ENCODE data around the gene WFIKKN2. TPM values are rescaled to one million over a fixed set of nuclear protein-coding genes. Genes with fewer than 3 reads are reported as not detected.
A peak's percentile ranks its signal among the peaks of the same experiment; 100 is the strongest.

WFIKKN2 gene
- total RNA-seq, 1 experiment from 2014 or later: not detected

DNA sequence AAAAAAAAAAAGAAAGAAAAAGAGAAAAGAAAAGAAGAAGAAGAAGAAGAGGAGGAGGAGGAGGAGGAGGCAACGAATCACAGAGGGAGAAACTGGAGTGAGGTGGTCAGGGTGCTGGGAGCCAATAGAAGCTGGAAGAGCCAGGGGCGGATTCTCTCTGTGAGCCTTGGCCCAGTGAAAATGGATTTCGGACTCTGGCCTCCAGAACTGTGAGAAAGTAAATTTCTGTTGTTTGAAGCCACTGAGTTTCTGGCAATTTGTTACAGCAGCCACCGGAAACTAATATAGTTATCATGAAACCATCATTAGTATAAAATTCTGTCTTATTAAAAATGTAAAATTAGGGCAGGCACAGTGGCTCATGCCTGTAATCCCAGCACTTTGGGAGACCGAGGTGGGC lies 27.7 kb upstream of the WFIKKN2 start:
- no peak for DNase-seq (ENCODE audit: low read depth)

DNA sequence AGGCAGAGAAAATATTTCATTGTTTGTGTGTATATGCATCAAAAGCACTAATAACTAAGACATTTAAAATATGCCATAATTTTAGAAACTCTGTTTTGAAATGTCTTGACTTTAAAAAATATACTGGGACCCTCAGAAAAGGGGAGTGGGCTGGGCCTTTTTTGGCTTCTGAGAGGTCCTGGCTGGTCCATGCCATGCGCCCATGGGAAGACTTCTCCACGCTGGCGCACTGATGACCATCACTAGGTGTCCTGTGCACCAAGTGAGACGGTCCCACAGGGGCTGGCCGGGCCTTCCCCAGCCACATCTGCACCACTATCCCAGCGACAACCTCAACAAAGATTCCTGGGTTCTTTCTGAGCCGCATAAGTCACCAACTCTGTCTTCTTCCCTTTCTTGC lies 27.0 kb upstream of the WFIKKN2 start:
- DNase-seq (ENCODE audit: low read depth): no peak

DNA sequence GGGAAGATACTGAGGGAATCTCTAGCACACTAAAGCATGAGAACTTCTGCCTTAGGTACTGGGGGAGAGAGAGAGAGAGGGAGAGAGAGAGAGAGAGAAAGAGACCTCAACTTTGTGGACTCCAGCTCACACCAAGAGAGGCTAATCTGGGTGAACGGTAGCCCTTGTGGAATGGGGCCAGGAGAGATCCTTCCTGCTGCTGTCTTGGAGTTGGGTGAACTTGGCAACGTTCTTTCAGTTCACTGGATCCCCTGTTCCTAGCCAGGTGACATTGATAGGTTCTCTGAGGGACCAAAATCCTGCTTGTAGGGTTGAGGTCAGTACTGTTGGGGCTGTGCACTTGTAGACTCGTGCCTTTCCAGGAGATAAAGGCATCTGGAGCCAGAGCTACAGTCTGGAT lies 26.5 kb upstream of the WFIKKN2 start:
- no peak for DNase-seq (ENCODE audit: low read depth)

DNA sequence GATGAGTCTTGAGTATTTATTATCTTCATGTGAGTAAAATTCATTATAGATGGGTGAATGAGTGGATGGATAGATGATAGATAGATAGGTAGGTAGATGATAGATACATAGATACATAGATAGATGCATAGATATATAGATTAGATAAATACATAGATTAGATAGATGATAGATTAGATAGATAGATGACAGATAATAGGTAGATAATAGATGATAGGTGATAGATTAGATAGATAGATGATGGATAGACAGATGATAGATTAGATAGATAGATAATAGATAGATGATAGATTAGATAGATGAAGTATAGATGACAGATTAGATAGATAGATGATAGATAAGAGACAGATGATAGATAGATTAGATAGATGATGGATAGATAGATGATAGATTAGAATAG lies 21.8 kb upstream of the WFIKKN2 start:
- no peak for DNase-seq (ENCODE audit: low read depth)

DNA sequence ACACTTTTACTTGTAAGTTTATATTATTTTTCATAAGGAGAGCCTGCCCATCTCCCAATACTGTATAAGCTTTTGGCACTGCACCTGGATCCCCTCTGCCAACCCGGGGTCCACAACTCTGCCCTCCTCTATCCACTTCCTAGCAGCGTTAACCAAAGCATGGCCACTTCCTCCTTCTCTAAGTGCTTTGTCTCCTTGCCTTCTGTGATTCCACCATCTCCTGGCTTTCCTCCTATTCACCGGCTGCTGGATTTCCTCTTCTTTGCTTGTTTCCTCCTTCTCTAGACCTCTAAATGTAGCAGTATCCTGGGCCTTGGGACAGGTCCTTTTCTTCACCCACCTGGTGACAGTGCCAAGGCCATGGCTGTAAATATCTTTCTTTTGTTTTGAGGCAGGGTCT lies 20.0 kb upstream of the WFIKKN2 start:
- DNase-seq (ENCODE audit: low read depth): no peak

DNA sequence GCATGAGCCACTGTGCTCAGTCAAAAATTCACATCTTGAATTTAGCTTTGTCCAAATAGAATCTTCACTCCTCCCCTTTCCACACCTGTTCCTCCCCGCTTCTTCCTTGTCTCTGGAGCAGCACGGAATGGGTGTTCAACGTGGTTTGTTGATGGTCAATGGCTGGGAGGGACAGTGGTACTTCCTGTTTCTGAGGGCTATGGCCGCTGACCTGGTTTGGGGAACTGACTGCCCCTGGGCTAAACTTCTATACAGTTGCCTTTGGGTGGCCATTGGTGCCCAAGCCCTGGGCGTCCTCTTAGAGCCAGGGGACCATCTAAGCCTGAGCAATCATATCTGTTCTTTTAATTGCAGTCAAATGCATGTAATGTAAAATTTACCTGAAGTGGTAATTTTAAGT lies 19.1 kb upstream of the WFIKKN2 start:
- no peak for DNase-seq (ENCODE audit: low read depth)

DNA sequence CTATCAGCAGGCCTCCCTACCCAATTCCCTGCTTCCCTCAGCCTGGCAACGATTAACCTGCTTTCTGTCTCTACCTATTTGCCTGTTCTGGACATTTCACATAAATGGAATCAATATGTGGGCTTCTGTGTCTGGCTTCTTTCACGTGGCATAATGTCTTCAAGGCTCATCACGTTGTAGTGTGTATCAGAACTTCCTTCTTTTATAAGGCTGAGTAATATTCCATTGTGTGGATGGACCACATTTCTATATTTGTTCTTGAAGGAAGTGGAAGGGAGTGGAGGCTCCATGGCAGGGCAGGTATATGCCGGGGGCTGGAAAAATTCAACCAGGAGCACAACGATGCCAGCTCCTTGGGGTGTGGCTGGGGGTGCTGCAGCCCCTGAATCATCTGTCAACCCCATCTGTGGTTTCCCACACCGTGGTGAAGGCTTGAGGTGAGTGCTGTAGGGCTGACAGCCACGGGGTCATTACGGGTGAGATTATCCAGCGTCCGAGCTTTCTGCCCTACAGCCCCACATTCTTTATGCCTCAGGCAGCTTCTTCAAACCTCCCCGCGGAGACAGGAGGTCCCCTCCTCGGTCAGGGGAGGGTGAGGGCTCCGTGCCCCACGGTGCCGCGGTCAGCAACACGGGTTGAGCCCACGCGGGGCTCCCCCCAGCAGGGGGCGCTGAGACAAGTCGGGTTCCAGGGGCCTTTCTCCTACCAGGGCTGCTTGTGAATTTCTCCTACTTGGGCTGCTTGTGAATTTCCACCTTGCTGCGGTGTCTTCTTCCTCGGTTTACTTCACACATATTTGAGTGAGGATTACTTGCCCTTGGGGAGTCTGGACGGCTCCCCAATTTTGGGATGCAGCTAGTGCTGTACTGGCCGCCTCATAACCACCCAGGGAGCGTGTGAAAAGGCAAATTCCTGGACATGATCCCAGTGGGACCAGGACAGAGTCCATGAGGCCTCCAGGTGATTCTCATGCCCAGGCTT lies 18.3 kb upstream of the WFIKKN2 start:
- DNase-seq (ENCODE audit: low read depth): no peak

DNA sequence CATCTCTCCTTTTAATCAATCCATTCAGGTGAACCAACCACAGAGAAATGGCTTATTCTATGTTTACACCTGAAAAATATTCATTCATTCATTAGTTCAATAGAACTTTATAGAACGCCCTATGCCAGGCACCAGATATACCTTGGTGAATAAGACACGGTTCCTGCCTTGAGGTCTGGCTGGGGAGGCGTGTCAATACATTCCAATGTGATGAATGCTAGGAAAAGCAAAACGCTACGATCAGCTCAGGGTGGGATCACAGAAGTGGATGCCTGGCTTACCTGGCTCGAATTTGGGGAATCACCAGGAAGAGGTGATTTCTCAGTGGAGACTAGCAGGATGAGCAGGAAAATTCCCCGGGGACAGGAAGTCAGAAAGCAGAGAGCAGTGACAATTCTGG lies 17.5 kb upstream of the WFIKKN2 start:
- peak; percentile 53 for DNase-seq (ENCODE audit: low read depth)

DNA sequence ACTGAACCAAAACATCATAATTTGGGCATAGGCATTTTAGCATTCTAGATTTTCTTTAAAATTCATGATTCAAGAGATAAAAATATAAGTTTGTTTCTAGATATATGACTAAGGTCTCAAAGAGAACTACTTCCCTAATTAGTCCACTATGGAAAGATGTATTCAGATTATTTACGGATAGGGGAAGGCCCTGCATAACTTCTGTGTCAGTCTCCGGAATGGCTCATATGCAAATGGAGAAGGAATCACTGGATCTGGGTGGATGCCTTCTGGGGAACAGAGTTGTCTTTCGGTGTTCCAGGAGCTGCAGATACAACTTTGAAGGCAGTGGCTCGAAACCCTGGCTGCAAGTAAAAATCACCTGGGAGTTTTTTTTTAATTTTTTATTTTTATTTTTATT lies 17.1 kb upstream of the WFIKKN2 start:
- DNase-seq (ENCODE audit: low read depth): no peak

DNA sequence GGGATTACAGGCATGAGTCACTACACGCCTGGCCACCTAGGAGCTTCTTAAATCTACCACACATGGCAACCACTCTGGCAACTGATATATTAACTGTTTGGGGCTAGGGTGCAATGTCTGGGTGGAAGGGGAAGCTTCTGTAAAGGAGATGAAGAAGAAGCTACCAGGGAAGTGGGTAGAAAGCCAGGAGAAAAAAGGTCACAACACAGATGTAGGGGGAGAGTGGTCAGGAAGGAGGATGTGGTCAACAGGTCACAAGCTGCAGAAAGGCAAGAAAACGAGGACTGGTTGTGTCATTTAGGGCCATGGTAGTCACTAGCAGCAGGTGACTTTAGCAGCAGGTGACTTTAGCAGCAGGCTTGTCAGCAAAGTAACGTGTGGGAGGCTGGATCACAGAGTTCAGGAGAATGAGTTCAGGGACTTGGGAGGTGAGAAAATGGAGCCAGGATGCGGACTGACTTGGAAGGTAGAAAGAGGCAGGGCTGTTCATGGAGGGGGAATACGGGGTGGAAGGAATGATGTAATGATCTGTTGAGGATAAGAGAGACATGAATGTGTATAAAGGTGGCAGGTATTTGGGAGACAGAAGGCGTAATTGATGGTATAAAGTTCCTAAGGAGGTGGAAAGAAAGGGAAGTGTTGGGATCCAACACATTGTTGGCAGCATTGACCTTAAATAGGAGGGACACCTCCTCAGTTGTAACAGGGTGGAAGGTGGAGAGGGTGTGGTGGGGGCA lies 16.3 kb upstream of the WFIKKN2 start:
- DNase-seq (ENCODE audit: low read depth): peak; percentile 8

DNA sequence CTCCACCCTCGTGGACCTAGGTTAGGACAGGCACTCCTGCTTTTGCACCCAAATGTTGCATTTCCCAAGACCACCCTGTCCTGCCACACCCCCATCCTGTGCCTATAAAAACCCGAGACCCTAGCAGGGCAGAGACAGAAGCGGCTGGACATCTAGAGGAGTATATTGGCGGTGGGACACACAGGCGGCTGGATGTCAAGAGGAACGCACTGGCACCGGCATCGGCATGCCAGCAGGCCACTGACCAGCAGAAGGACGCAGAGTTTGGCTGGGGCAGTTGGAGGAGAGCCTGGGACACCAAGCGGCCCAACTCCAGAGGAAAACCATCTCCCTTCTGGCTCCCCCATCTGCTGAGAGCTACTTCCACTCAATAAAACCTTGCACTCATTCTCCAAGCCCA lies 14.7 kb upstream of the WFIKKN2 start:
- DNase-seq (ENCODE audit: low read depth): no peak

DNA sequence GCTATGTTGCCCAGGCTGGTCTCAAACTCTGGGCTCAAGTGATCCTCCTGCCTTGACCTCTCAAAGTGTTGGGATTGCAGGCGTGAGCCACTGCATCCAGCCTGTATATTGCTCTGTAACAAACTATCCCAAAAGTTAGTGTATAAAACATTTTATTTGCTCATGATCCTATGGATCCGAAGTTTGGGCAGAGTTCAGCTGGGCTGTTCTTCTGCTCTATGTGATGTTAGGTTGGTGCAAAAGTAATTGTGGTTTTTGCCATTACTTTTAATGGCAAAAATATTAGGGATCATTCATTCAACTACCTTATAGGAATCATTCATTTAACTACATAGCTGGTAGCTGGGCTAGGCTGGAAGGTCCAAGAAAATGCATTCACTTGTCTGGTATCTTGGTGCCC lies 12.8 kb upstream of the WFIKKN2 start:
- no peak for DNase-seq (ENCODE audit: low read depth)

DNA sequence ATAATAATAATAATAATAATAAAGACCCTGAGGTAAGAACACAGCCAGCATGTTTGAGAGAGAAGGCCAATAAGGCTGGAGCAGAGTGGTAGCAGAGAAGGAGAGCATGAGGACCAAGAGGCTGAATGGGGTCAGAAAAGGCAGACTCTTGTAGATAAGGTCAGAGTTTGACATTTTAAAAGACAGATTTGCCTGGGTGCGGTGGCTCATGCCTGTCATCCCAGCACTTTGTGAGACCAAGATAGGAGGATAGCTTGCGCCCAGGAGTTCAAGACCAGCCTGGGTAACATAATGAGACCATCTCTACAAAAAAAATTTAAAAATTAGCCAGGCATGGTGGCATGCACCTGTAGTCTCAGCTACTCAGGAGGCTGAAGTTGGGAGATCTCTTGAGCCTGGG lies 11.0 kb upstream of the WFIKKN2 start:
- no peak for DNase-seq (ENCODE audit: low read depth)

DNA sequence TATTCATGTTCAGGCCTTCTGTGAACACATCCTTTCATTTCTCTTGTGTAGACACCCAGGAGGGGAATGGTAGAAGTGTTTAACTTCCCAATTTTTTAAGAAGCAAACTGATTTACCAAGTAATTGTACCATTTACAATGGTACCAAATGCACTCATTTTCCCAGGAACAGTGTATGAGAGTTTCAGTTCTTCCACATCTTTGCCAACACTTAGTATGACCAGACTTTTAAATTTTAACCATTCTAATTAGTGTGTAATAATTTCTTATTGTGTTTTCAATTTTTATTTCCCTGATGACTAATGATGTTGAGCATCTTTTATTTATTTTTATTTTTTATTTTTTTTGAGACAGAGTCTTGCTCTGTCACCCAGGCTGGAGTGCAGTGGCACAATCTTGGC lies 10.2 kb upstream of the WFIKKN2 start:
- DNase-seq (ENCODE audit: low read depth): no peak

DNA sequence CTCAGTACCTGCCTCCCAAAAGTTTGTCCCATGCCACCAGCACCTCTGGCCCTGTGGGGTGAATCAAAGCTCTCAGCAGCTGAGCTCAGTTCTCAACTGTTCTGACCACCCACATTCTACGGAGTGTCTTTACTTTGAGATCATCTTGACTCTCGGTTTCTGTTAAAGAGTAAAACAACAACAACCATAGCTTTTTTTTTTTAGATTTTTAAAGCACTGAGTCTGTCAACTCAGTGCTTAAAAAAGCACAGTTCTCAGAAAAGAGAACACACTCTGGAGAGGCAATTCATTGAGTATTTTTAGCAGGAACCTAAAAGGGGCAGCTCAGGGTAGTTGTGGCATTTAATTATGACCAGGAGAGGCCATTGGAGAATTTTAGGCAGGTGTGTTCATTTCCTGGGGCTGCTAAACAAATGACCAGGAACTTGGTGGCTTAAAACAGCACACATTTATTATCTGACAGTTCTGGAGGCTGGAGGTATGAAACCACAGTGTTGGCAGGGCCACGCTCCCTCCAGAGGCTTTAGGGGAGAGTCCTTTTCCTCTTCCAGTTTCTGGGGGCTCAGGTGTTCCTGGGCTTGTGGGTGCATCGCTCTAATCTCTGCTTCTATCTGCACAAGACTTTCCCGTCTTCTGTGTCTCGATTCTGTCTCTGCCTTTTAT lies 6.7 kb upstream of the WFIKKN2 start:
- DNase-seq (ENCODE audit: low read depth): no peak

DNA sequence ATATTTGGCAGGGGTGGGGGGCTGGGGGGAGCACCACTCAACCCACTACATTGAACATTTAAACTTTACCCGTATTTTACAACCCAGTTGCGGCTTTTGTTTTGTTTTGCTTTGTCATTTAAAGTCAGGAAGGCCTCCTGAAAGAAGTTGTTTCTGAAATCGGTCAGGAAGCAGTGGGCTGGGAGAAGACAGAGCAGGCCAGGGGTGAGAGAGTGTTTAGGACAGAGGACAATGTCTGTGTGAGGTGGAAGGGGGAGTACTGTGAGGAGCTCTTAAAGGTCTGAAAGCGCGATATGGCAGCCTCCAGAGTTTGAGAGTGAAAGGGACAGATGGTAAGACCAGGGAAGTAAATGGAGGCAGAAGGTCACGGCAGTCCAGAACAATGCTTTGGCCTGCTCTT lies 6.1 kb upstream of the WFIKKN2 start:
- DNase-seq (ENCODE audit: low read depth): no peak

DNA sequence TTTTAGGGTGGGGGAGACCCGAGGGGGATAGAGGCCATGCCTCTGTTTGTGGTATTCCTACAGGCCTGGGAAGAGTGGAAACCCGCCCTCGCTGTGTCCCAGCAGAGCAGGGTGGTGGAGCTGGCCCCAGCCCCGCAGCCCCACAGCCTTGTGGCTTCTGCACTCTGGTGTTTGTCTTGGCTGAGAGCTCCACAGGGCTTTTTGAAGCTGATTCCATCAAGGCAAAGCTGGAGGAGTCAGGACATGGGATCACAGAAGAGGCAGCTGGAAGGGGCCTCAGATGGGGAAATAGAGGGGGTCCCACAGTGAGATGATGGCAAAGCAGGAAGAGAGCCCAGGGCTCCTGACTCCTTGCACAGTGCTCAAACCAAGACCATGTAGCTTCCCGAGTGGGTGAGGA lies 5.0 kb upstream of the WFIKKN2 start:
- DNase-seq (ENCODE audit: low read depth): no peak

DNA sequence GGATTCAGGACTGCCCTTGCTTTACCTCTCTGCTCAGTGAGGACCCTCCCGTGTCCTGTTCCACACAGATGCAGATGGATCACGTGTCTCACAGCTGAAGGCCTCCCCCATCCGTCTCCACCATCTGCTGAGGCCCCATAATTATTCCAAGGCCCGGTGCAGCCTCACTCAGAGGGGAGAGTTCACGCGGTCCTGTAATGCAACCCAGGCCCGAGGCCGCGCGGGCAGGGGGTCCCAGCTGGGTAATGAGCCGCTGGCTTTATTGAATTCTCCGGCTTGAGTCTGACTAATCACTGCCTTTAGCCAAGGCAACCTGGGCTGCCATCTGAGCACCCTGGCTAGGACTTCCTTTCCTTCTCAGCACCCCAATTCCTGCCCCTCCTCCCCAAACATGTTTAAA lies 4.4 kb upstream of the WFIKKN2 start:
- DNase-seq (ENCODE audit: low read depth): no peak

DNA sequence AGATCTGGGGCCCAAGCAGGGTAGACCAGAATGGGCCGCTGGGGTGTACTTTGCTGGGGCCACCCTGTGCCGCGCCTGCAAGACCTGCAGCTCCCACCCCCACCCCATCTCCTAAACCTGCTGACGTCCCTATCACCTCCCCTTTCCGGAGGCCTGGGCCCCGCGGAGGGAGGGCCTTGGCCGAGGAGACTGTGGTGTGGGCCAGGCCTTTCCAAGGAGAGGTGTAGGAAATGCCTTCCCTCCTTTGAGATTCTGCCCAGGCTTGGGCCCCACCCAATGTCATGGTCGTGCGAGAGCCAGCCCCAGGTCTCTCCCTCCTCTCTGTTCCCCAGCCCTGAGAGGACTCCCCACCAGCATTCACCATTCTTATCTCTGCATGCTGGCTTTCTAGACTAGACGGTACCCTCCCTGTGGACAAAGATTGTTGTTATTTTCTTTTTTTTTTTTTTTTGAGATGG lies 3.9 kb upstream of the WFIKKN2 start:
- no peak for DNase-seq (ENCODE audit: low read depth)

DNA sequence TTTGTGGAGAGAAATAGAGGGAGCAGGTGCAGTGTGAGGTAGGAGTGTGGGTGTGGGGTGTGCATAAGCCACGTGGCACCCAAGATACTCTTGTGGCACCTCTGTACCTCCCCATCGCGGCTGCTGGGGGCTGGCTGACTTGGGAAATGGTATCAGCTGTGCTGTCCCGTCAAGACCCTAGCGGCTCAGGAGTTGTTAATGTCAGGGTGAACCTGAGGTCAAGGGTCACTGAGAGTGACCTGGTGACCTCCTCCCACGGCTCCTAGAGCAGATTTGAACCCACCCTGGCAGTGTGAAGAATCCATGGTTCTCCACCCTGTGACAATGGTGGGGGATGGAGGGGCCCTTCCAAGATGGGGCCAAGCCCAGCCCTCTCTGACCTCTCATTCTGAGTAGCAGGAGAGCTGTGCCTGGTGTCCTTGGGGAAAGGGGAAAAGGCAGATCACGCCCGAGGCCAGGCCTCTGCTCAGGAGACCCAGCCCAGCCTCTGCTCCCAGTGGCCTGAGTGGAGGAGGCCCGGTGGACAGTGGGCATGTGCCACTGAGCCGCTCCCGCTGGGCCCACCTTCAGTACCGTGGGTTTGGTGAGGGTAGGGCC lies 3.0 kb upstream of the WFIKKN2 start:
- DNase-seq (ENCODE audit: low read depth): no peak

DNA sequence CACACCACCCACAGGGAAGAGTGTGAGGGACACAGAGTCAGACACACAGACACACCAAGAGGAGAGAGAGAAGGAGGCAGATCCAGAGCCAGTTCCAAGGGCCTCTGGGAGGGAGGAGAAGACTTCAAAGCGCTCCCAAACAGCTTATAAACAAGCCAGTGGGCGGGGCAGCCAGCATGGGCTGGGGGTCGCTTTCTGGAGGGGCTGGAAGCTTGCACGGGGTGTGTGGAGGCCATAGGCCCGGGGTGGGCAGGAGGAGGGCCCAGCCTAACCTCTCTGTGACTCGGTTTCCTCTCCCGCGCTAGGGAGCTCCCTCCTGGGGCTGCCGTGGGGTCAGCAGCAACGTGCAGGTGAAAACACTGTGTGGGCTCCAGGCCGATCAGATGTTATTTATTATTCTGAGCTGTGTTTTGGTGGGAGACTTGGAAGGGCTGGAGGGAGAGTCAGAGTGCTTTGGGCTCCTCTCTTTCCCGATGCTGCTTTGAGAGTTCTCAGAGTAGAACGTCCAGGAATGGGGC lies 2.5 kb upstream of the WFIKKN2 start:
- DNase-seq (ENCODE audit: low read depth): no peak

Data from HT1080 (cell line).